ENCODE measurements around the gene MRPS35.

DNA sequence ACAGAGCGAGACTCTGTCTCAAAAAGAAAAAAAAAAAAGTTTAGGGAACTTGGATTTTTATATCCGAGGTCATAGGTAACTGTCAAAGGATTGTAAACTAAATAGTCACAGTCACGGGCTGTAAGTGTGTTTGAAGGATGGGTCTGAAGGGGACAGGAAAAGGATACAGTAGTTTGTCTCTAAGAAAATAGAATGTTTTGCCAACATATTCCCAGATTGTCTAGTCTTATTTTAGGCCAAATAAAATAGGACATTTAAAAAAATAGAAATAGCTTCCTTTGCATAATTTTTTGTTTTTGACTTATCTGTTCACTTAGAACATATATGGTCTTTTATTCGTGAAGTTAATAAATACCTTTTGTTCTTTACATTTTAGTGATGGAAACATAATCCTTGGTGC is 38.6 kb upstream of the MRPS35 start:
- TF ChIP-seq, protein P1, sequence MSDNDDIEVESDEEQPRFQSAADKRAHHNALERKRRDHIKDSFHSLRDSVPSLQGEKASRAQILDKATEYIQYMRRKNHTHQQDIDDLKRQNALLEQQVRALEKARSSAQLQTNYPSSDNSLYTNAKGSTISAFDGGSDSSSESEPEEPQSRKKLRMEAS (CRISPR knock-in tag; IDR thresholded peaks at IDR 0.05), result no peak
- TF ChIP-seq, protein P2, sequence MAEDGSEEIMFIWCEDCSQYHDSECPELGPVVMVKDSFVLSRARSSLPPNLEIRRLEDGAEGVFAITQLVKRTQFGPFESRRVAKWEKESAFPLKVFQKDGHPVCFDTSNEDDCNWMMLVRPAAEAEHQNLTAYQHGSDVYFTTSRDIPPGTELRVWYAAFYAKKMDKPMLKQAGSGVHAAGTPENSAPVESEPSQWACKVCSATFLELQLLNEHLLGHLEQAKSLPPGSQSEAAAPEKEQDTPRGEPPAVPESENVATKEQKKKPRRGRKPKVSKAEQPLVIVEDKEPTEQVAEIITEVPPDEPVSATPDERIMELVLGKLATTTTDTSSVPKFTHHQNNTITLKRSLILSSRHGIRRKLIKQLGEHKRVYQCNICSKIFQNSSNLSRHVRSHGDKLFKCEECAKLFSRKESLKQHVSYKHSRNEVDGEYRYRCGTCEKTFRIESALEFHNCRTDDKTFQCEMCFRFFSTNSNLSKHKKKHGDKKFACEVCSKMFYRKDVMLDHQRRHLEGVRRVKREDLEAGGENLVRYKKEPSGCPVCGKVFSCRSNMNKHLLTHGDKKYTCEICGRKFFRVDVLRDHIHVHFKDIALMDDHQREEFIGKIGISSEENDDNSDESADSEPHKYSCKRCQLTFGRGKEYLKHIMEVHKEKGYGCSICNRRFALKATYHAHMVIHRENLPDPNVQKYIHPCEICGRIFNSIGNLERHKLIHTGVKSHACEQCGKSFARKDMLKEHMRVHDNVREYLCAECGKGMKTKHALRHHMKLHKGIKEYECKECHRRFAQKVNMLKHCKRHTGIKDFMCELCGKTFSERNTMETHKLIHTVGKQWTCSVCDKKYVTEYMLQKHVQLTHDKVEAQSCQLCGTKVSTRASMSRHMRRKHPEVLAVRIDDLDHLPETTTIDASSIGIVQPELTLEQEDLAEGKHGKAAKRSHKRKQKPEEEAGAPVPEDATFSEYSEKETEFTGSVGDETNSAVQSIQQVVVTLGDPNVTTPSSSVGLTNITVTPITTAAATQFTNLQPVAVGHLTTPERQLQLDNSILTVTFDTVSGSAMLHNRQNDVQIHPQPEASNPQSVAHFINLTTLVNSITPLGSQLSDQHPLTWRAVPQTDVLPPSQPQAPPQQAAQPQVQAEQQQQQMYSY (CRISPR knock-in tag; IDR thresholded peaks at IDR 0.05), result no peak
- TF ChIP-seq, protein P3, sequence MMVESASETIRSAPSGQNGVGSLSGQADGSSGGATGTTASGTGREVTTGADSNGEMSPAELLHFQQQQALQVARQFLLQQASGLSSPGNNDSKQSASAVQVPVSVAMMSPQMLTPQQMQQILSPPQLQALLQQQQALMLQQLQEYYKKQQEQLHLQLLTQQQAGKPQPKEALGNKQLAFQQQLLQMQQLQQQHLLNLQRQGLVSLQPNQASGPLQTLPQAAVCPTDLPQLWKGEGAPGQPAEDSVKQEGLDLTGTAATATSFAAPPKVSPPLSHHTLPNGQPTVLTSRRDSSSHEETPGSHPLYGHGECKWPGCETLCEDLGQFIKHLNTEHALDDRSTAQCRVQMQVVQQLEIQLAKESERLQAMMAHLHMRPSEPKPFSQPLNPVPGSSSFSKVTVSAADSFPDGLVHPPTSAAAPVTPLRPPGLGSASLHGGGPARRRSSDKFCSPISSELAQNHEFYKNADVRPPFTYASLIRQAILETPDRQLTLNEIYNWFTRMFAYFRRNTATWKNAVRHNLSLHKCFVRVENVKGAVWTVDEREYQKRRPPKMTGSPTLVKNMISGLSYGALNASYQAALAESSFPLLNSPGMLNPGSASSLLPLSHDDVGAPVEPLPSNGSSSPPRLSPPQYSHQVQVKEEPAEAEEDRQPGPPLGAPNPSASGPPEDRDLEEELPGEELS (CRISPR knock-in tag; IDR thresholded peaks at IDR 0.05), result no peak
- TF ChIP-seq, protein P4, sequence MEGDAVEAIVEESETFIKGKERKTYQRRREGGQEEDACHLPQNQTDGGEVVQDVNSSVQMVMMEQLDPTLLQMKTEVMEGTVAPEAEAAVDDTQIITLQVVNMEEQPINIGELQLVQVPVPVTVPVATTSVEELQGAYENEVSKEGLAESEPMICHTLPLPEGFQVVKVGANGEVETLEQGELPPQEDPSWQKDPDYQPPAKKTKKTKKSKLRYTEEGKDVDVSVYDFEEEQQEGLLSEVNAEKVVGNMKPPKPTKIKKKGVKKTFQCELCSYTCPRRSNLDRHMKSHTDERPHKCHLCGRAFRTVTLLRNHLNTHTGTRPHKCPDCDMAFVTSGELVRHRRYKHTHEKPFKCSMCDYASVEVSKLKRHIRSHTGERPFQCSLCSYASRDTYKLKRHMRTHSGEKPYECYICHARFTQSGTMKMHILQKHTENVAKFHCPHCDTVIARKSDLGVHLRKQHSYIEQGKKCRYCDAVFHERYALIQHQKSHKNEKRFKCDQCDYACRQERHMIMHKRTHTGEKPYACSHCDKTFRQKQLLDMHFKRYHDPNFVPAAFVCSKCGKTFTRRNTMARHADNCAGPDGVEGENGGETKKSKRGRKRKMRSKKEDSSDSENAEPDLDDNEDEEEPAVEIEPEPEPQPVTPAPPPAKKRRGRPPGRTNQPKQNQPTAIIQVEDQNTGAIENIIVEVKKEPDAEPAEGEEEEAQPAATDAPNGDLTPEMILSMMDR (IDR thresholded peaks at IDR 0.05), result no peak
- no peak for TF ChIP-seq SOX15 (CRISPR knock-in tag; IDR thresholded peaks at IDR 0.05)

Measured in WTC11 (cell line).